H9 (cell line): ENCODE measurements around the gene PCDHGB1. TPM values are rescaled to one million over a fixed set of nuclear protein-coding genes. Genes with fewer than 3 reads are reported as not detected.

Experiments used
- DNase-seq: peaks from one replicate; pipeline ENCODE4 v3.0.0-alpha.2; 2017
- H2AFZ ChIP-seq: one replicate; pipeline ENCODE4 v1.6.1; 2013; ENCODE audit warnings: mild to moderate bottlenecking, low read length, control low read depth, moderate library complexity
- H2AK5ac ChIP-seq: 2 replicates; pipeline ENCODE4 v1.6.1; 2013; ENCODE audit warnings: low read length, control low read depth, mixed read lengths; ENCODE audit not compliant: insufficient read length
- H2BK120ac ChIP-seq: one replicate; pipeline ENCODE4 v1.6.1; 2013; ENCODE audit warnings: low read depth, mild to moderate bottlenecking, low read length, control low read depth, inconsistent platforms; ENCODE audit not compliant: poor library complexity, severe bottlenecking
- H2BK12ac ChIP-seq: 2 replicates; pipeline ENCODE4 v1.6.1; 2013; ENCODE audit warnings: low read length, control low read depth, mixed read lengths, low read depth; ENCODE audit not compliant: insufficient read length
- H2BK15ac ChIP-seq: 2 replicates; pipeline ENCODE4 v1.6.1; 2013; ENCODE audit warnings: low read depth, low read length, control low read depth
- H2BK20ac ChIP-seq: one replicate; pipeline ENCODE4 v1.6.1; 2013; ENCODE audit warnings: low read depth, mild to moderate bottlenecking, low read length, control low read depth, inconsistent platforms; ENCODE audit not compliant: poor library complexity, severe bottlenecking
- H2BK5ac ChIP-seq: 2 replicates; pipeline ENCODE4 v1.6.1; 2013; ENCODE audit warnings: low read length, control low read depth, mixed read lengths; ENCODE audit not compliant: insufficient read length
- H3K14ac ChIP-seq: 2 replicates; pipeline ENCODE4 v1.6.1; 2013; ENCODE audit warnings: low read length, control low read depth; ENCODE audit not compliant: insufficient read depth
- H3K18ac ChIP-seq: 2 replicates; pipeline ENCODE4 v1.6.1; 2013; ENCODE audit warnings: low read depth, mild to moderate bottlenecking, mixed read lengths, low read length, control low read depth; ENCODE audit not compliant: insufficient read length
- H3K23ac ChIP-seq: 2 replicates; pipeline ENCODE4 v1.6.1; 2013; ENCODE audit warnings: low read length, control low read depth, mixed read lengths, low read depth; ENCODE audit not compliant: insufficient read length
- H3K23me2 ChIP-seq: 2 replicates; pipeline ENCODE4 v1.6.1; 2013; ENCODE audit warnings: low read depth, mild to moderate bottlenecking, mixed read lengths, low read length, control low read depth; ENCODE audit not compliant: insufficient read length, poor library complexity, severe bottlenecking
- H3K27ac ChIP-seq: 2 replicates; pipeline ENCODE4 v1.5.1; 2013; ENCODE audit warnings: low read length, control low read depth, mixed read lengths, low read depth; ENCODE audit not compliant: insufficient read length
- H3K27me3 ChIP-seq: 2 replicates; pipeline ENCODE4 v1.6.1; 2013; ENCODE audit warnings: low read length, control low read depth, inconsistent platforms; ENCODE audit not compliant: insufficient read depth
- H3K4ac ChIP-seq: 2 replicates; pipeline ENCODE4 v1.6.1; 2013; ENCODE audit warnings: low read depth, mild to moderate bottlenecking, control low read depth, inconsistent platforms, low read length, moderate library complexity
- H3K4me1 ChIP-seq: 2 replicates; pipeline ENCODE4 v1.6.1; 2013; ENCODE audit warnings: low read length, control low read depth, inconsistent platforms; ENCODE audit not compliant: insufficient read depth
- H3K4me2 ChIP-seq: 2 replicates; pipeline ENCODE4 v1.6.1; 2013; ENCODE audit warnings: low read length, control low read depth, mixed read lengths; ENCODE audit not compliant: insufficient read length, insufficient read depth
- H3K56ac ChIP-seq: 2 replicates; pipeline ENCODE4 v1.6.1; 2013; ENCODE audit warnings: low read depth, mild to moderate bottlenecking, mixed read lengths, low read length, control low read depth; ENCODE audit not compliant: insufficient read length
- H3K79me1 ChIP-seq: 2 replicates; pipeline ENCODE4 v1.6.1; 2013; ENCODE audit warnings: low read depth, mild to moderate bottlenecking, moderate library complexity, low read length, control low read depth, inconsistent platforms; ENCODE audit not compliant: insufficient read depth, poor library complexity, severe bottlenecking
- H3K79me2 ChIP-seq: 2 replicates; pipeline ENCODE4 v1.6.1; 2013; ENCODE audit warnings: low read length, control low read depth, inconsistent platforms; ENCODE audit not compliant: insufficient read depth
- H3K9ac ChIP-seq: 2 replicates; pipeline ENCODE4 v1.6.1; 2013; ENCODE audit warnings: low read length, control low read depth, mixed read lengths; ENCODE audit not compliant: insufficient read length; ENCODE audit errors: extremely low read depth
- H3K9me3 ChIP-seq: one replicate; pipeline ENCODE4 v1.6.1; 2013; ENCODE audit warnings: low read depth, low read length, inconsistent platforms; ENCODE audit not compliant: control insufficient read depth
- H3T11ph ChIP-seq: one replicate; pipeline ENCODE4 v1.6.1; 2013; ENCODE audit warnings: mild to moderate bottlenecking, low read length, control low read depth, inconsistent platforms
- H4K20me1 ChIP-seq: one replicate; pipeline ENCODE4 v1.6.1; 2013; ENCODE audit not compliant: control insufficient read depth, insufficient read length, insufficient read depth
- H4K5ac ChIP-seq: 2 replicates; pipeline ENCODE4 v1.6.1; 2013; ENCODE audit warnings: low read depth, mild to moderate bottlenecking, mixed read lengths, low read length, control low read depth; ENCODE audit not compliant: insufficient read length
- H4K8ac ChIP-seq: replicated peaks from 2 replicates; pipeline ENCODE4 v1.6.1; 2013; ENCODE audit warnings: low read length, control low read depth, mixed read lengths, low read depth; ENCODE audit not compliant: insufficient read length
- H4K91ac ChIP-seq: 2 replicates; pipeline ENCODE4 v1.6.1; 2013; ENCODE audit warnings: low read depth, mild to moderate bottlenecking, moderate library complexity, mixed read lengths, low read length, control low read depth; ENCODE audit not compliant: insufficient read length
- H3K27ac Mint-ChIP-seq, 3 experiments: 2 replicates in 2 of 3; 3 replicates in 1 of 3; pipeline ENCODE4 v1.8.0; 2020 to 2021; ENCODE audit warnings: mixed read lengths in 3 of 3, mild to moderate bottlenecking in 1 of 3, moderate library complexity in 1 of 3
- H3K27me3 Mint-ChIP-seq: 2 replicates; pipeline ENCODE4 v1.8.0; 2021; ENCODE audit warnings: low read depth, mild to moderate bottlenecking, moderate library complexity, mixed read lengths
- H3K36me3 Mint-ChIP-seq, 3 experiments: 2 replicates in 2 of 3; 3 replicates in 1 of 3; pipeline ENCODE4 v1.8.0; 2020 to 2021; ENCODE audit warnings: low read depth in 3 of 3, mixed read lengths in 3 of 3; ENCODE audit not compliant: insufficient read depth in 1 of 3
- H3K4me1 Mint-ChIP-seq, 2 experiments: 2 replicates each; pipeline ENCODE4 v1.8.0; 2020; ENCODE audit warnings: mixed read lengths in 2 of 2
- H3K4me3 Mint-ChIP-seq, 2 experiments: 2 replicates in 1 of 2; 3 replicates in 1 of 2; pipeline ENCODE4 v1.8.0; 2020 to 2021; ENCODE audit warnings: mild to moderate bottlenecking in 2 of 2, mixed read lengths in 2 of 2, moderate library complexity in 1 of 2
- H3K9me3 Mint-ChIP-seq, 2 experiments: 2 replicates in 1 of 2; 3 replicates in 1 of 2; pipeline ENCODE4 v1.8.0; 2020; ENCODE audit warnings: mild to moderate bottlenecking in 2 of 2, mixed read lengths in 2 of 2, moderate library complexity in 1 of 2
- WGBS: extraction: QIAGEN DNeasy Blood & Tissue Kit; methylation state at CpG from one replicate; pipeline ENCODE4 v1.1.7; 2013; ENCODE audit warnings: missing lambda C conversion rate, low lambda C conversion rate, mixed read lengths; ENCODE audit not compliant: insufficient read length; ENCODE audit errors: extremely low coverage; 5-methylcytosine and 5-hydroxymethylcytosine counted together
- total RNA-seq: library from RNA; stranded (reverse); gene quantifications from 2 replicates; pipeline ENCODE4 v1.2.1, GENCODE V29; 2021
- TF ChIP-seq, protein P1 (sequence below): fragments of 200-600 bp; sonication (generic); conservative IDR thresholded peaks from 3 replicates; pipeline ENCODE4 v1.8.0; 2021; ENCODE audit warnings: antibody characterized with exemption, mild to moderate bottlenecking

The PCDHGB1 gene
- total RNA-seq, 1 experiment from 2014 or later = 5.0 TPM

DNA sequence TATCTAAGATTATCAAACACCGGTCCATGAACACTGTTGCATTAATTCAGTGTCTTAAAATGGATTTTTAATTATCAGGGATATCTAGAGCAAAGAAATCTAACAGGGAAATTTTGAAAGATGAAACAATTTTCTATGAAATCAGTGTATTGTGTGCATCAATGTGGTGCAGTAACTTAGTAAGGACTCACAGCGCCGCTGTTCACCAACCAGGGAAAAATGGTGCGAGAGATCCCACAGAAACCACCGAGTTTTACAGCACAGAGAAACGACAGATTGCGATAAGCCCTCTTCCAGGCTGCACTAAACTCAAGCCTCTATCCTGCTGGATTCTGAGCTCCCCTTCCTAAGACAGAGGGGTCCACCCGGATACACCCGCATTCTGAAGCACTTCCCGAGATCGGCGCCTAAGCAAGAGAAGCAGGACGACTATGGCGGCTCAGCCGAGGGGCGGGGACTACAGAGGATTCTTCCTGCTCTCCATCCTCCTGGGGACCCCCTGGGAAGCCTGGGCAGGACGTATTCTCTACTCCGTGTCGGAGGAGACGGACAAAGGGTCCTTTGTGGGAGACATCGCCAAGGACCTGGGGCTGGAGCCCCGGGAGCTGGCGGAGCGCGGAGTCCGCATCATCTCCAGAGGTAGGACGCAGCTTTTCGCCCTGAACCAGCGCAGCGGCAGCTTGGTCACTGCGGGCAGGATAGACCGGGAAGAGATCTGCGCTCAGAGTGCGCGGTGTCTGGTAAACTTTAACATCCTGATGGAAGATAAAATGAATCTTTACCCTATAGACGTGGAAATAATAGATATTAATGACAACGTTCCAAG, 32.8 kb downstream of the PCDHGB1 start, which contains the start of gene PCDHGA7:
Gene PCDHGA7 (plus strand): TSS at position 274 of the 826 bp plus-strand sequence. CDS start 158 bp downstream, at position 432.
- no CpG with 5 or more reads among the region's 37 CpGs for WGBS
- H3K9ac ChIP-seq = no peak within 1 kb of the TSS

More for the DNA sequence above, 32.8 kb downstream of the PCDHGB1 start, which contains the start of gene PCDHGA7:
- Histone ChIP-seq H3K4me1 (no peaks in the 10 kb centered on the region), H3K23ac (no peak within 1 kb of the TSS), H2AK5ac (no peak within 1 kb of the TSS), H4K8ac (no peak within 1 kb of the TSS), H3K4me2 (no peak within 1 kb of the TSS), H3T11ph (no peak within 1 kb of the TSS), H3K18ac (no peak within 1 kb of the TSS), H3K23me2 (no peaks in the 10 kb centered on the region), H2BK120ac (no peak within 1 kb of the TSS), H3K79me2 (no peaks in the 10 kb centered on the region), H2AFZ (no peak within 1 kb of the TSS), H3K9me3 (peaks cover 21% of the 10 kb centered on the region), H4K91ac (no peak within 1 kb of the TSS), H2BK15ac (no peak within 1 kb of the TSS), H2BK20ac (no peak within 1 kb of the TSS), H4K20me1 (no peaks in the 10 kb centered on the region), H2BK12ac (no peak within 1 kb of the TSS), H3K27me3 (no peaks in the 10 kb centered on the region), H3K79me1 (no peaks in the 10 kb centered on the region), H4K5ac (no peak within 1 kb of the TSS), H3K56ac (no peak within 1 kb of the TSS), H3K14ac (no peak within 1 kb of the TSS), H3K4ac (no peak within 1 kb of the TSS), H3K27ac (no peak within 1 kb of the TSS), H2BK5ac (no peak within 1 kb of the TSS)
- no peak for DNase-seq
- no peak within 1 kb of the TSS for H3K27ac Mint-ChIP-seq
- H3K9me3 Mint-ChIP-seq = peaks cover 66% of the 10 kb centered on the region in 2 experiments
- peaks cover 5% of the 10 kb centered on the region; the same call in 1 of the 2 replicates for H3K27me3 Mint-ChIP-seq
- no peaks in the 10 kb centered on the region for H3K4me1 Mint-ChIP-seq
- TF ChIP-seq, protein P1, sequence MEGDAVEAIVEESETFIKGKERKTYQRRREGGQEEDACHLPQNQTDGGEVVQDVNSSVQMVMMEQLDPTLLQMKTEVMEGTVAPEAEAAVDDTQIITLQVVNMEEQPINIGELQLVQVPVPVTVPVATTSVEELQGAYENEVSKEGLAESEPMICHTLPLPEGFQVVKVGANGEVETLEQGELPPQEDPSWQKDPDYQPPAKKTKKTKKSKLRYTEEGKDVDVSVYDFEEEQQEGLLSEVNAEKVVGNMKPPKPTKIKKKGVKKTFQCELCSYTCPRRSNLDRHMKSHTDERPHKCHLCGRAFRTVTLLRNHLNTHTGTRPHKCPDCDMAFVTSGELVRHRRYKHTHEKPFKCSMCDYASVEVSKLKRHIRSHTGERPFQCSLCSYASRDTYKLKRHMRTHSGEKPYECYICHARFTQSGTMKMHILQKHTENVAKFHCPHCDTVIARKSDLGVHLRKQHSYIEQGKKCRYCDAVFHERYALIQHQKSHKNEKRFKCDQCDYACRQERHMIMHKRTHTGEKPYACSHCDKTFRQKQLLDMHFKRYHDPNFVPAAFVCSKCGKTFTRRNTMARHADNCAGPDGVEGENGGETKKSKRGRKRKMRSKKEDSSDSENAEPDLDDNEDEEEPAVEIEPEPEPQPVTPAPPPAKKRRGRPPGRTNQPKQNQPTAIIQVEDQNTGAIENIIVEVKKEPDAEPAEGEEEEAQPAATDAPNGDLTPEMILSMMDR = no peak
- no peak within 1 kb of the TSS for H3K4me3 Mint-ChIP-seq
- peaks cover 12 to 34% (median 22%) of the 10 kb centered on the region in 3 experiments; a peak in 6 of 7 replicates for H3K36me3 Mint-ChIP-seq
